RWPE1 (cell line): ENCODE results near the gene DPP6.

ENCODE experiments used
- CTCF ChIA-PET: fragments of 350-600 bp; sonication (Branson Sonifier 250); formaldehyde crosslinking; extraction: SDS; loops from one replicate; lab custom pipeline; 2021; lab: Yijun Ruan, JAX
- POLR2A ChIA-PET: fragments of 400-600 bp; formaldehyde crosslinking; extraction: SDS; loops from one replicate; lab custom pipeline; 2020; ENCODE audit warnings: antibody characterized with exemption; ENCODE audit not compliant: low non-redundant PET; lab: Yijun Ruan, JAX
- DNase-seq: peaks from one replicate; pipeline ENCODE4 v3.0.0; 2012; ENCODE audit warnings: low spot score
- H3K27ac ChIP-seq: fragments of 450-650 bp; 2 replicates; pipeline ENCODE4 v1.5.1; 2017
- CTCF ChIP-seq: fragments of 450-650 bp; conservative IDR thresholded peaks from 2 replicates; pipeline ENCODE4 v1.5.1; 2017; ENCODE audit warnings: low read depth, mild to moderate bottlenecking

Gene DPP6

GRCh38 chr7:154744256-154744860 lies 692.2 kb downstream of the DPP6 start:
- DNase-seq, result peak; percentile 23
- CTCF ChIA-PET, result interaction anchor here (0.5 to 1.4 kb wide), 6 partner anchors 15 to 260 kb away, joined by 3 to 5 read pairs (median 3); no protein-coding TSS in a partner anchor
- TF ChIP-seq CTCF, result peak; percentile 40
- no peak overlapping the region for H3K27ac ChIP-seq
- POLR2A ChIA-PET, result no interaction called here

- CTCF ChIA-PET, result interaction anchor here (0.5 to 1.4 kb wide), 2 partner anchors 104 to 260 kb away, joined by 3 to 5 read pairs; no protein-coding TSS in a partner anchor
- TF ChIP-seq CTCF, result no peak
- H3K27ac ChIP-seq, result no peak overlapping the region
- no peak for DNase-seq
- POLR2A ChIA-PET, result no interaction called here
Observed at GRCh38 chr7:154744861-154745258, 692.7 kb downstream of the DPP6 start.

- ChIA-PET CTCF (no interaction called here), POLR2A (no interaction called here)
- TF ChIP-seq CTCF, result no peak
- no peak for DNase-seq
- no peak overlapping the region for H3K27ac ChIP-seq
Observed at GRCh38 chr7:154746571-154747360, 694.6 kb downstream of the DPP6 start.

GRCh38 chr7:154748089-154748786 lies 696.0 kb downstream of the DPP6 start:
- no peak for TF ChIP-seq CTCF

GRCh38 chr7:154750353-154750801 lies 698.2 kb downstream of the DPP6 start:
- ChIA-PET POLR2A (no interaction called here), CTCF (no interaction called here)
- no peak overlapping the region for H3K27ac ChIP-seq
- no peak for TF ChIP-seq CTCF
- no peak for DNase-seq

More at GRCh38 chr7:154748089-154748786, 696.0 kb downstream of the DPP6 start:
- CTCF ChIA-PET, result interaction anchor here (0.7 kb wide), 1 partner anchor 12 kb away, joined by 4 read pairs; no protein-coding TSS in a partner anchor
- POLR2A ChIA-PET, result no interaction called here
- no peak for DNase-seq
- H3K27ac ChIP-seq, result no peak overlapping the region

GRCh38 chr7:154753226-154753625 lies 701.0 kb downstream of the DPP6 start:
- no peak for TF ChIP-seq CTCF
- no peak overlapping the region for H3K27ac ChIP-seq
- CTCF ChIA-PET, result interaction anchor here (0.7 kb wide), 1 partner anchor 698 kb away, joined by 4 read pairs; no protein-coding TSS in a partner anchor
- no peak for DNase-seq
- POLR2A ChIA-PET, result no interaction called here
